Neural cell (in vitro differentiated cells): ENCODE results near the gene GRM3. TPM values are rescaled to one million over a fixed set of nuclear protein-coding genes. Genes with fewer than 3 reads are reported as not detected.

ENCODE experiments used
- H2AFZ ChIP-seq: fragments of 200-600, 300-800 bp; sonication (generic), shearing (Covaris generic); 2 replicates; pipeline ENCODE4 v1.6.0; 2014; ENCODE audit warnings: low read depth, mild to moderate bottlenecking, antibody characterized with exemption, low read length, moderate library complexity
- H3F3A ChIP-seq: fragments of 200-600 bp; shearing (Covaris generic); 2 replicates; pipeline ENCODE4 v1.6.1; 2016; ENCODE audit warnings: mild to moderate bottlenecking, moderate library complexity, mixed read lengths, antibody characterized with exemption, low read length; ENCODE audit not compliant: insufficient read depth, poor library complexity, severe bottlenecking
- H3K27ac ChIP-seq: fragments of 200-600, 300-800 bp; sonication (generic), shearing (Covaris generic); 2 replicates; pipeline ENCODE4 v1.5.1; 2014; ENCODE audit warnings: mild to moderate bottlenecking, low read length, moderate library complexity
- H3K27me3 ChIP-seq: fragments of 300-800, 200-600 bp; sonication (generic), shearing (Covaris generic); 2 replicates; pipeline ENCODE4 v1.6.0; 2014; ENCODE audit warnings: mild to moderate bottlenecking, low read depth, low read length, moderate library complexity; ENCODE audit not compliant: insufficient read depth
- H3K36me3 ChIP-seq: fragments of 300-800, 200-600 bp; sonication (generic), shearing (Covaris generic); 2 replicates; pipeline ENCODE4 v1.5.1; 2014; ENCODE audit warnings: mild to moderate bottlenecking, antibody characterized with exemption, low read length, moderate library complexity; ENCODE audit not compliant: insufficient read depth
- H3K4me2 ChIP-seq: fragments of 300-800, 200-600 bp; sonication (generic), shearing (Covaris generic); 2 replicates; pipeline ENCODE4 v1.6.0; 2014; ENCODE audit warnings: mild to moderate bottlenecking, low read length
- H3K4me3 ChIP-seq: fragments of 300-800, 200-600 bp; sonication (generic), shearing (Covaris generic); 2 replicates; pipeline ENCODE4 v1.5.1; 2014; ENCODE audit warnings: mild to moderate bottlenecking, low read length, moderate library complexity
- H3K79me2 ChIP-seq: fragments of 200-600 bp; shearing (Covaris generic); replicated peaks from 2 replicates; pipeline ENCODE4 v1.6.0; 2014; ENCODE audit warnings: mild to moderate bottlenecking, low read length, moderate library complexity; ENCODE audit not compliant: insufficient read depth
- H3K9ac ChIP-seq: fragments of 300-800, 200-600 bp; sonication (generic), shearing (Covaris generic); 2 replicates; pipeline ENCODE4 v1.6.1; 2016; ENCODE audit warnings: mild to moderate bottlenecking, low read length, mixed read lengths
- H3K9me2 ChIP-seq: fragments of 200-600 bp; shearing (Covaris generic); 2 replicates; pipeline ENCODE4 v1.6.1; 2016; ENCODE audit warnings: mild to moderate bottlenecking, low read length, mixed read lengths; ENCODE audit not compliant: insufficient read depth
- H3K9me3 ChIP-seq: fragments of 200-600, 300-800 bp; sonication (generic), shearing (Covaris generic); 2 replicates; pipeline ENCODE4 v1.6.1; 2016; ENCODE audit warnings: mild to moderate bottlenecking, mixed run types, low read length, moderate library complexity, mixed read lengths
- H4K20me1 ChIP-seq: fragments of 200-600 bp; shearing (Covaris generic); 2 replicates; pipeline ENCODE4 v1.6.1; 2016; ENCODE audit warnings: mild to moderate bottlenecking, mixed run types; ENCODE audit not compliant: insufficient read depth
- CTCF ChIP-seq: fragments of 450-650 bp; IDR thresholded peaks from 2 replicates; pipeline ENCODE4 v1.5.1; 2014; ENCODE audit warnings: antibody characterized with exemption, mild to moderate bottlenecking, moderate library complexity; ENCODE audit not compliant: poor library complexity, severe bottlenecking
- EP300 ChIP-seq: fragments of 450-650 bp; conservative IDR thresholded peaks from 2 replicates; pipeline ENCODE4 v1.6.1; 2014; ENCODE audit warnings: antibody characterized with exemption, mild to moderate bottlenecking, moderate library complexity; ENCODE audit not compliant: poor library complexity, severe bottlenecking
- EZH2 ChIP-seq: fragments of 200-600, 300-800 bp; shearing (Covaris generic), sonication (generic); IDR thresholded peaks from 2 replicates; pipeline ENCODE4 v1.6.1; 2014; ENCODE audit warnings: antibody characterized with exemption, low read length, borderline replicate concordance, mild to moderate bottlenecking; ENCODE audit not compliant: insufficient read depth, poor library complexity, severe bottlenecking
- MXI1 ChIP-seq: fragments of 450-650 bp; conservative IDR thresholded peaks from 2 replicates; pipeline ENCODE4 v1.6.1; 2014; ENCODE audit warnings: antibody characterized with exemption, mild to moderate bottlenecking; ENCODE audit not compliant: poor library complexity, severe bottlenecking
- POLR2AphosphoS5 ChIP-seq: IDR thresholded peaks from 2 replicates; pipeline ENCODE4 v1.6.1; 2012
- RAD21 ChIP-seq: fragments of 450-650 bp; conservative IDR thresholded peaks from 2 replicates; pipeline ENCODE4 v1.6.1; 2014; ENCODE audit warnings: antibody characterized with exemption, mild to moderate bottlenecking, moderate library complexity
- REST ChIP-seq: IDR thresholded peaks from 2 replicates; pipeline ENCODE4 v1.6.1; 2012; ENCODE audit warnings: borderline replicate concordance
- SMC3 ChIP-seq: fragments of 450-650 bp; conservative IDR thresholded peaks from 2 replicates; pipeline ENCODE4 v1.6.1; 2014; ENCODE audit warnings: antibody characterized with exemption, mild to moderate bottlenecking, moderate library complexity; ENCODE audit not compliant: poor library complexity
- TAF1 ChIP-seq: IDR thresholded peaks from 2 replicates; pipeline ENCODE4 v1.6.1; 2012; ENCODE audit warnings: low read depth
- polyA plus RNA-seq: library from polyadenylated mRNA; depleted of rRNA; stranded (reverse); fragments of >200 nt; gene quantifications from 2 replicates; pipeline ENCODE4 v1.2.3, GENCODE V29; 2014

Gene GRM3
- polyA plus RNA-seq, 1 donor from 2014 or later, result 15.9 TPM

DNA sequence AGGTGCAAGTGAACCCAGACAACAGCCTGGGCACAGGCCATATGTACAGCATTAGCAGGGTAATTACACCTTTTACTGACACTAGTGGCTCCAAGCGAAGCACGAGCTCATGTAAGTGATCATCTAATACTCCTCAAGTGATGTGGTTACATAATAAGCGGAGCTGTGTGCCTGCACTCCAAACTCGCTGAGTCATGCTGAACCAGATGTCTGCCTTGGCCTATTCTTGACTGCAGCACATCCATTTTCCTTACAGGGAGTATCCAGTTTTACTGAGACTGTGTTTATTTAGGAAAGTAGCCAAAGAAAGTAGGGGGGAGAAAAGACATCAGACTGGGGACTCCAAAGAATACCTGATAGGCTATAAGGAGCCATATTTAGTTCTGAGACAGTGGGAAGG is 90.1 kb downstream of the GRM3 start:
- TF ChIP-seq REST, result no peak
- TF ChIP-seq EZH2, result no peak
- TF ChIP-seq CTCF, result no peak
- TF ChIP-seq RAD21, result no peak
- TF ChIP-seq TAF1, result no peak
- no peak for TF ChIP-seq POLR2AphosphoS5
- no peak for TF ChIP-seq EP300
- TF ChIP-seq MXI1, result no peak
- no peak for TF ChIP-seq SMC3
- Histone ChIP-seq H3K9me2 (no peaks in the 10 kb centered on the region), H3K27me3 (no peaks in the 10 kb centered on the region), H3K36me3 (no peaks in the 10 kb centered on the region), H3K9ac (no peak overlapping the region), H3F3A (no peaks in the 10 kb centered on the region), H3K79me2 (no peaks in the 10 kb centered on the region), H3K4me2 (no peak overlapping the region), H3K27ac (no peak overlapping the region), H3K4me3 (no peak overlapping the region), H3K9me3 (no peaks in the 10 kb centered on the region), H4K20me1 (no peaks in the 10 kb centered on the region), H2AFZ (no peak overlapping the region)

GRCh38 chr7:86745013-86745745 is 101.5 kb downstream of the GRM3 start:
- H3K27ac ChIP-seq, result no peak overlapping the region
- no peak overlapping the region for H3K4me2 ChIP-seq
- H3K4me3 ChIP-seq, result no peak overlapping the region
- H3K9ac ChIP-seq, result no peak overlapping the region
- H3K27me3 ChIP-seq, result no peaks in the 10 kb centered on the region
- H4K20me1 ChIP-seq, result no peaks in the 10 kb centered on the region
- H3K79me2 ChIP-seq, result no peaks in the 10 kb centered on the region
- no peaks in the 10 kb centered on the region for H3K9me3 ChIP-seq
- no peak overlapping the region for H2AFZ ChIP-seq
- TF ChIP-seq SMC3 (no peak), EZH2 (no peak), MXI1 (no peak), TAF1 (no peak), RAD21 (no peak), CTCF (no peak), EP300 (no peak), POLR2AphosphoS5 (no peak), REST (no peak)
- H3K9me2 ChIP-seq, result no peaks in the 10 kb centered on the region
- no peaks in the 10 kb centered on the region for H3K36me3 ChIP-seq
- no peaks in the 10 kb centered on the region for H3F3A ChIP-seq
